OCI-LY7 (cell line): ENCODE data around the gene CHRD.

Experiments used
- EZH2phosphoT487 ChIP-seq: fragments of 200-600 bp; sonication (generic); IDR thresholded peaks from 2 replicates; pipeline ENCODE4 v1.6.1; 2018; ENCODE audit warnings: low read depth, borderline replicate concordance, mild to moderate bottlenecking, mixed run types, antibody characterized with exemption, low read length, moderate library complexity, mixed read lengths
- TF ChIP-seq, protein P1 (sequence below): fragments of 200-600 bp; sonication (generic); conservative IDR thresholded peaks from 2 replicates; pipeline ENCODE4 v1.5.1; 2014; ENCODE audit warnings: mild to moderate bottlenecking, antibody characterized with exemption, low read length, moderate library complexity, mixed read lengths

DNA sequence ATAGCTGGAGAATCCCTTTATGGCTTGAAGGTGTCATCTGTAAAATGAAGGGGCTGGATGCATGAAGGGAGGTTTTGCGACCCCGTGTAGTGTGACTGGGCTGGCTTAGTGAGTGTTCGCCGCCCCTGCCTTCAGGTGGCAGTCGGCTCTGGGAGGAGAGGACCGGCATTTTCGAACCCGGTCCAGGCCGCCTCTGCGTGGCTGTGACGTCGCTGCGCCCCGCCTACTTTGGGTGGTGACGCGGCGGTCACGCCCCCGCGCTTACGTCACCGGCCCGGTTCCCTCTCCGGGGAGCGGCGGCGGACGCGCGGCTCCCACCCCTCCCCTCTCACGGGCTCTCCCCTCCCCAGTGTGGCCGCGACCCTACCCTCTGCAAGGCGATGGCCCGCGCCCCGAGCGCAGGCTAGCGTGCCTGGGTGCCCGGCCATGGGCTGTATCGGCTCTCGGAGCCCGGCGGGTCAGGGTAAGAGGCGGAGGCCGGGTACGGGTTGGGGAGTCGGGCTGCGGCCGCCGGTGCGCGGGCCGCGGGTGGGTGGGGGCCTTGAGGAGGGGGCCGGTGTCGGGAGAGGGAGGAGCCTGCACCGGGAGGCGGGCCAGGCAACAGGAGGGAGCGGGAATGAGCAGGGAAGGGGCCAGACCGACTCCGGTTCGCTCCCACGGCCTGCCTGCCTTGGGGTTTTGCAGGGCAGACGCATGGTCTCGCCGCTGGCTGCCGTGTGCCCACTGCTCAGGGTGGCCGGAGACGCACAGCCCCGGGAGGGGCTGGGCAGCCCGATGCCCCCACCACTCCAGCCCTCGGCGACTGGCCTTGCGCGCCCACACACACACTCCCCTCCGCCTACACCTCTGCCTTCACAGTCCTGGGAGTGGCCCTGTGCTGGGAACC is 44.0 kb upstream of the CHRD start:
- TF ChIP-seq, protein P1, sequence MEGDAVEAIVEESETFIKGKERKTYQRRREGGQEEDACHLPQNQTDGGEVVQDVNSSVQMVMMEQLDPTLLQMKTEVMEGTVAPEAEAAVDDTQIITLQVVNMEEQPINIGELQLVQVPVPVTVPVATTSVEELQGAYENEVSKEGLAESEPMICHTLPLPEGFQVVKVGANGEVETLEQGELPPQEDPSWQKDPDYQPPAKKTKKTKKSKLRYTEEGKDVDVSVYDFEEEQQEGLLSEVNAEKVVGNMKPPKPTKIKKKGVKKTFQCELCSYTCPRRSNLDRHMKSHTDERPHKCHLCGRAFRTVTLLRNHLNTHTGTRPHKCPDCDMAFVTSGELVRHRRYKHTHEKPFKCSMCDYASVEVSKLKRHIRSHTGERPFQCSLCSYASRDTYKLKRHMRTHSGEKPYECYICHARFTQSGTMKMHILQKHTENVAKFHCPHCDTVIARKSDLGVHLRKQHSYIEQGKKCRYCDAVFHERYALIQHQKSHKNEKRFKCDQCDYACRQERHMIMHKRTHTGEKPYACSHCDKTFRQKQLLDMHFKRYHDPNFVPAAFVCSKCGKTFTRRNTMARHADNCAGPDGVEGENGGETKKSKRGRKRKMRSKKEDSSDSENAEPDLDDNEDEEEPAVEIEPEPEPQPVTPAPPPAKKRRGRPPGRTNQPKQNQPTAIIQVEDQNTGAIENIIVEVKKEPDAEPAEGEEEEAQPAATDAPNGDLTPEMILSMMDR, result no peak
- no peak for TF ChIP-seq EZH2phosphoT487
